Common myeloid progenitor, CD34-positive (primary cell): ENCODE data around the gene COA6.

Experiments
- CTCF ChIA-PET: fragments of 350-600 bp; sonication (Branson Sonifier 250); formaldehyde crosslinking; loops from one replicate; lab custom pipeline; 2021; ENCODE audit warnings: antibody characterized with exemption; lab: Charles Lee
- POLR2A ChIA-PET: fragments of 350-600 bp; sonication (Branson Sonifier 250); formaldehyde crosslinking; loops from one replicate; lab custom pipeline; 2021; ENCODE audit warnings: antibody characterized with exemption; lab: Charles Lee
- DNase-seq, 3 donors: peaks; one replicate each; pipeline versions ENCODE4 v3.0.0 to v3.0.0-alpha.2; 2013
- H3K27ac ChIP-seq, 2 experiments: 1 replicate in 1 of 2; 2 replicates in 1 of 2; pipeline ENCODE4 v1.7.0; 2013; ENCODE audit warnings: inconsistent platforms in 2 of 2, low read length in 2 of 2, mild to moderate bottlenecking in 2 of 2, low read depth in 1 of 2, moderate library complexity in 1 of 2; ENCODE audit not compliant: severe bottlenecking in 2 of 2, insufficient read depth in 1 of 2, poor library complexity in 1 of 2
- H3K27me3 ChIP-seq, 5 experiments: replicated peaks in 2 of 5; 1 replicate in 3 of 5; 2 replicates in 2 of 5; pipeline versions ENCODE4 v1.6.1 to v1.7.0; 2013; ENCODE audit warnings: low read length in 4 of 5, mild to moderate bottlenecking in 2 of 5, moderate library complexity in 2 of 5, inconsistent platforms in 1 of 5; ENCODE audit not compliant: insufficient read depth in 5 of 5, control insufficient read depth in 4 of 5
- H3K36me3 ChIP-seq, 4 experiments: 1 replicate in 2 of 4; 2 replicates in 2 of 4; pipeline versions ENCODE4 v1.6.1 to v1.7.0; 2013; ENCODE audit warnings: low read length in 3 of 4, control low read depth in 1 of 4, mild to moderate bottlenecking in 1 of 4; ENCODE audit not compliant: control insufficient read depth in 4 of 4, insufficient read depth in 4 of 4
- H3K4me1 ChIP-seq, 4 experiments: 1 replicate in 3 of 4; 2 replicates in 1 of 4; pipeline versions ENCODE4 v1.6.1 to v1.7.1; 2013; ENCODE audit warnings: low read length in 3 of 4, mild to moderate bottlenecking in 3 of 4, control low read depth in 1 of 4, inconsistent platforms in 1 of 4, moderate library complexity in 1 of 4; ENCODE audit not compliant: control insufficient read depth in 4 of 4, insufficient read depth in 4 of 4; ENCODE audit errors: control extremely low read depth in 1 of 4
- H3K4me3 ChIP-seq, 7 experiments: 1 replicate in 4 of 7; 2 replicates in 3 of 7; pipeline versions ENCODE4 v1.5.1 to v1.7.0; 2013; ENCODE audit warnings: mild to moderate bottlenecking in 7 of 7, low read length in 6 of 7, moderate library complexity in 6 of 7, inconsistent platforms in 2 of 7, low read depth in 2 of 7, control low read depth in 1 of 7; ENCODE audit not compliant: insufficient read depth in 4 of 7, control insufficient read depth in 1 of 7; ENCODE audit errors: extremely low read depth in 1 of 7
- H3K9me3 ChIP-seq, 5 experiments: 1 replicate in 4 of 5; 2 replicates in 1 of 5; pipeline versions ENCODE4 v1.6.1 to v1.7.1; 2013; ENCODE audit warnings: low read length in 4 of 5, mild to moderate bottlenecking in 2 of 5, inconsistent platforms in 1 of 5, low read depth in 1 of 5, moderate library complexity in 1 of 5; ENCODE audit not compliant: control insufficient read depth in 4 of 5, insufficient read depth in 2 of 5; ENCODE audit errors: control extremely low read depth in 1 of 5
- WGBS: methylation state at CpG from one replicate; pipeline ENCODE4 v1.1.5; 2013; ENCODE audit not compliant: insufficient coverage; 5-methylcytosine and 5-hydroxymethylcytosine counted together

Gene COA6

GRCh38 chr1:234368320-234369032 is 4.8 kb upstream of the COA6 start:
- POLR2A ChIA-PET = no interaction called here
- CTCF ChIA-PET = no interaction called here

GRCh38 chr1:234369033-234369430 is 4.2 kb upstream of the COA6 start:
- no CpG with 5 or more reads among the region's 3 CpGs for WGBS
- DNase-seq = no peak
- H3K4me1 ChIP-seq = peaks cover 3 to 15% (median 11%) of the 10 kb centered on the region in 4 experiments
- POLR2A ChIA-PET = no interaction called here
- CTCF ChIA-PET = no interaction called here
- H3K27ac ChIP-seq = no peak overlapping the region
- H3K36me3 ChIP-seq = no peaks in the 10 kb centered on the region
- no peaks in the 10 kb centered on the region for H3K27me3 ChIP-seq
- no peak overlapping the region for H3K4me3 ChIP-seq
- H3K9me3 ChIP-seq = no peaks in the 10 kb centered on the region

More at GRCh38 chr1:234368320-234369032, 4.8 kb upstream of the COA6 start:
- Histone ChIP-seq H3K4me1 (peaks cover 2 to 14% (median 10%) of the 10 kb centered on the region in 4 experiments), H3K27ac (no peak overlapping the region), H3K36me3 (no peaks in the 10 kb centered on the region), H3K9me3 (no peaks in the 10 kb centered on the region), H3K4me3 (no peak overlapping the region), H3K27me3 (no peaks in the 10 kb centered on the region)
- 77% methylated on average over 8 of the region's 12 CpGs for WGBS
- no peak for DNase-seq

- Histone ChIP-seq H3K4me3 (no peak overlapping the region), H3K4me1 (peaks cover 10 to 23% (median 18%) of the 10 kb centered on the region in 4 experiments), H3K27ac (no peak overlapping the region), H3K27me3 (no peaks in the 10 kb centered on the region), H3K9me3 (no peaks in the 10 kb centered on the region), H3K36me3 (no peaks in the 10 kb centered on the region)
- DNase-seq = peak; percentile 16 to 54 (median 48)
- POLR2A ChIA-PET = no interaction called here
- CTCF ChIA-PET = no interaction called here
- no CpG with 5 or more reads among the region's 1 CpG for WGBS
Observed at GRCh38 chr1:234369784-234370183, 3.5 kb upstream of the COA6 start.

- ChIA-PET CTCF (interaction anchor here (1.2 kb wide), 1 partner anchor 104 kb away, joined by 3 read pairs; no protein-coding TSS in a partner anchor), POLR2A (no interaction called here)
- no peaks in the 10 kb centered on the region for H3K27me3 ChIP-seq
- 81% methylated on average over 2 of the region's 2 CpGs for WGBS
- no peaks in the 10 kb centered on the region for H3K9me3 ChIP-seq
- H3K4me1 ChIP-seq = peaks cover 12 to 28% (median 18%) of the 10 kb centered on the region in 4 experiments
- no peak for DNase-seq
- no peak overlapping the region for H3K27ac ChIP-seq
- H3K36me3 ChIP-seq = peaks cover 1 to 13% (median 8%) of the 10 kb centered on the region in 4 experiments
- no peak overlapping the region for H3K4me3 ChIP-seq
Observed at GRCh38 chr1:234371414-234371813, 1.8 kb upstream of the COA6 start.

- peaks cover 12 to 28% (median 18%) of the 10 kb centered on the region in 4 experiments for H3K4me1 ChIP-seq
- peak overlapping the region; percentile 91 to 97 for H3K27ac ChIP-seq
- no peaks in the 10 kb centered on the region for H3K27me3 ChIP-seq
- WGBS = 69% methylated on average over 3 of the region's 9 CpGs
- peaks cover 3 to 18% (median 11%) of the 10 kb centered on the region in 4 experiments for H3K36me3 ChIP-seq
- ChIA-PET CTCF (interaction anchor here (1.2 kb wide), 1 partner anchor 103 kb away, joined by 3 read pairs; no protein-coding TSS in a partner anchor), POLR2A (no interaction called here)
- peak overlapping the region in 6 of 7 experiments; percentile 88 to 99 (median 96) for H3K4me3 ChIP-seq
- DNase-seq = peak in 2 of 3 donors; percentile 20 to 28
- no peaks in the 10 kb centered on the region for H3K9me3 ChIP-seq
Observed at GRCh38 chr1:234372011-234372757, 1.1 kb upstream of the COA6 start.

GRCh38 chr1:234373959-234374254 is 651 bp downstream of the COA6 start:
- DNase-seq = no peak
- ChIA-PET CTCF (interaction anchor here (1.1 to 1.6 kb wide), 5 partner anchors 16 to 41 kb away, joined by 3 to 7 read pairs (median 4); no protein-coding TSS in a partner anchor), POLR2A (interaction anchor here (1.1 to 1.2 kb wide), 2 partner anchors 25 to 47 kb away, joined by 3 to 6 read pairs; no protein-coding TSS in a partner anchor)
- H3K36me3 ChIP-seq = peaks cover 5 to 30% (median 17%) of the 10 kb centered on the region in 4 experiments
- peaks cover 12 to 28% (median 18%) of the 10 kb centered on the region in 4 experiments for H3K4me1 ChIP-seq
- no peaks in the 10 kb centered on the region for H3K9me3 ChIP-seq
- WGBS = 0% methylated on average over 4 of the region's 6 CpGs
- H3K27me3 ChIP-seq = no peaks in the 10 kb centered on the region
- H3K4me3 ChIP-seq = peak overlapping the region; percentile 74 to 99 (median 94)
- peak overlapping the region; percentile 91 to 97 for H3K27ac ChIP-seq
